ENCODE data around the gene MYO6. TPM values are rescaled to one million over a fixed set of nuclear protein-coding genes. Genes with fewer than 3 reads are reported as not detected.

The MYO6 gene
- total and polyA plus RNA-seq, 2 of the 4 experiments (the other 2 are of a cell fraction), result 6.1 to 6.8 TPM

DNA sequence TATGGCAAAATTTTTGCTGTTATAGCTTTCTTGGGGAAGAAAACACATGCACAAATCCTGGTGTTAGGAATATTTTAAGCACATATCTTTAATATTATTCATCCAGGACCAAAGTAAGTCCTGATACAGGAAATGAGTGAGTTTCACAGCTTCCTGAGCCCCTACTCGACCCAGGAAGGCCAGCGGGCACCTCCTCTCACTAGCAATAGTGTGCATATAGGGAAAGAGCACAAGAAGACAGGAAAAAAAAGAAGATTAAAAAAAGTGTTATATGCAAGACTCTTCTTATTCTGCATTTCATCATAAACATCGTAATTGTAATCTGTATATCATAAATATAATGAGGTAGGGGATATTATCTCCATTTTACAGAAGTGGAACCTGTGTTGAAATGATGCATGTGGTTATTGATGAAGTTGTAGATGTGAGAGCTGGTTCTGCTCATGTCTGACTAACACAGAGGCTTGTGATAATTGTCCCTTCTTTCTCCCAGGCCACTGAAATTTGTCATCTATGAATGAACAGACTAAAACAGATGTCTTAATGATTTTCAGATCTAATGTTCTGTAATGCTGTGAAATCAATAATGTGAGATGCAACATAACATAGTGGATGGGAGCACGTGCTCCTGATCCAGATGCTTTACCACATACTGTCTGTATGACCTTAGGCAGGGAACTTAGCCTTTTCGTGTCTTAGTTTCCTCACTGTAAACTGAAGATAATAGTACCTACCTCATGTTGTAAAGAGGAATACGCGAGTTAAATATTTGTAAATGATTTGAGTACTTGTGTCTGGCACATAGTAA is 101.2 kb downstream of the MYO6 start:
- Histone ChIP-seq H3K9me1 (ENCODE audit: insufficient read depth, low read length) (peaks cover 6% of the 10 kb centered on the region), H4K91ac (ENCODE audit: insufficient read depth, low read depth, low read length) (no peak overlapping the region), H3K79me1 (ENCODE audit: low read depth in 1 of 2, low read length in 2 of 2) (peaks cover 0 to 6% of the 10 kb centered on the region in 2 experiments; a peak in 2 of 4 replicates), H3K4me3 (ENCODE audit: insufficient read depth, low read depth, low read length) (no peak overlapping the region), H3K23ac (ENCODE audit: low read depth, low read length) (no peak overlapping the region), H3K56ac (ENCODE audit: extremely low read depth, insufficient read depth, low read length) (no peak overlapping the region), H3K18ac (ENCODE audit: low read depth, low read length) (no peak overlapping the region), H3K4me2 (ENCODE audit: low read depth, low read length) (no peak overlapping the region), H2AK5ac (ENCODE audit: low read depth, low read length) (no peak overlapping the region), H2BK5ac (ENCODE audit: low read depth, low read length, poor library complexity, severe bottlenecking) (no peak overlapping the region), H2BK120ac (ENCODE audit: low read depth, low read length) (peak overlapping the region; percentile 3; the same call in 1 of the 2 replicates), H2BK15ac (ENCODE audit: low read depth, low read length) (peak overlapping the region; percentile 1; the same call in 1 of the 3 replicates), H4K20me1 (ENCODE audit: insufficient read depth, low read length) (no peaks in the 10 kb centered on the region), H3K36me3 (ENCODE audit: control insufficient read depth, insufficient read depth, low read length) (no peaks in the 10 kb centered on the region), H3K9ac (ENCODE audit: low read depth, low read length) (no peak overlapping the region), H2AK9ac (replicated peaks; ENCODE audit: low read depth, low read length, poor library complexity) (no peak overlapping the region), H3K4ac (ENCODE audit: low read depth, low read length) (peak overlapping the region; percentile 4; the same call in 1 of the 2 replicates), H3K4me1 (ENCODE audit: control insufficient read depth, insufficient read depth, low read length) (peaks cover 8% of the 10 kb centered on the region), H2BK20ac (ENCODE audit: low read depth, low read length) (peak overlapping the region; percentile 59; the same call in 1 of the 2 replicates), H4K5ac (ENCODE audit: low read depth, low read length) (no peak overlapping the region), H3K27ac (ENCODE audit: insufficient read depth, low read length) (no peak overlapping the region), H3K27me3 (ENCODE audit: control insufficient read depth, insufficient read depth, low read length) (no peaks in the 10 kb centered on the region), H3K14ac (replicated peaks; ENCODE audit: low read depth, low read length) (no peak overlapping the region; the same call in 1 of the 2 replicates), H3K9me3 (ENCODE audit: control insufficient read depth, insufficient read depth, low read length) (no peaks in the 10 kb centered on the region), H4K8ac (ENCODE audit: low read depth in 2 of 2, low read length in 2 of 2) (peak overlapping the region in 1 of 2 experiments; percentile 4; a peak in 2 of 4 replicates), H2AFZ (replicated peaks; ENCODE audit: low read length, poor library complexity) (no peak overlapping the region)
- POLR2A ChIA-PET (ENCODE audit: unreplicated experiment), result no interaction called here
- no peak for TF ChIP-seq RAD21 (IDR thresholded peaks at IDR 0.05; ENCODE audit: low read length)
- intact Hi-C loops (cut with micrococcal nuclease) (no loop called here), dilution Hi-C loops (cut with HindIII; ENCODE audit: low sequenced_read_pairs, unreplicated experiment) (no loop called here), in situ Hi-C loops (cut with MboI; ENCODE audit: low sequenced_read_pairs) (no loop called here)
- CTCF ChIA-PET, result no interaction called here
- BruUV-seq (replicated peaks), result no TSS peak
- no CpG with 5 or more reads among the region's 7 CpGs for WGBS, 2 experiments (ENCODE audit: extremely low coverage in 2 of 2, insufficient read length in 1 of 2)
- ATAC-seq (ENCODE audit: low read depth), result no peak
- no peak for DNase-seq

Measured in IMR-90 (cell line).